ENCODE results near the gene SMYD3. TPM values are rescaled to one million over a fixed set of nuclear protein-coding genes. Genes with fewer than 3 reads are reported as not detected.

The SMYD3 gene
- total RNA-seq, 1 experiment from 2014 or later, result 25.5 TPM

- H3T11ph ChIP-seq (ENCODE audit: low read length), result no peak overlapping the region
- H3K27ac ChIP-seq (ENCODE audit: insufficient read length, low read depth, low read length), result no peak overlapping the region
- H2BK120ac ChIP-seq (ENCODE audit: low read depth, low read length, poor library complexity, severe bottlenecking), result no peak overlapping the region
- H3K27me3 Mint-ChIP-seq (ENCODE audit: low read depth), result no peaks in the 10 kb centered on the region
- H3K36me3 Mint-ChIP-seq (ENCODE audit: insufficient read depth in 1 of 3, low read depth in 3 of 3), result peaks cover 0 to 2% (median 0%) of the 10 kb centered on the region in 3 experiments; a peak in 2 of 7 replicates
- peaks cover 3% of the 10 kb centered on the region for H4K20me1 ChIP-seq (ENCODE audit: control insufficient read depth, insufficient read depth, insufficient read length)
- DNase-seq, result no peak
- H3K9me3 ChIP-seq (ENCODE audit: control insufficient read depth, low read depth, low read length), result no peaks in the 10 kb centered on the region
- H3K27me3 ChIP-seq (ENCODE audit: insufficient read depth, low read length), result no peaks in the 10 kb centered on the region
- H3K9me3 Mint-ChIP-seq, result no peaks in the 10 kb centered on the region
- no peak overlapping the region for H2AFZ ChIP-seq (ENCODE audit: low read length)
- H4K91ac ChIP-seq (ENCODE audit: insufficient read length, low read depth, low read length), result no peak overlapping the region
- no peak overlapping the region for H3K4ac ChIP-seq (ENCODE audit: low read depth, low read length)
- H3K4me2 ChIP-seq (ENCODE audit: insufficient read depth, insufficient read length, low read length), result no peak overlapping the region
- H3K9ac ChIP-seq (ENCODE audit: extremely low read depth, insufficient read length, low read length), result no peak overlapping the region
- TF ChIP-seq CTCF (conservative IDR thresholded peaks at IDR 0.05), result no peak
- no peak overlapping the region for H3K27ac Mint-ChIP-seq
- H3K79me1 ChIP-seq (ENCODE audit: insufficient read depth, low read depth, low read length, poor library complexity, severe bottlenecking), result no peaks in the 10 kb centered on the region
- H2BK20ac ChIP-seq (ENCODE audit: low read depth, low read length, poor library complexity, severe bottlenecking), result no peak overlapping the region
- H4K5ac ChIP-seq (ENCODE audit: insufficient read length, low read depth, low read length), result no peak overlapping the region
- no peaks in the 10 kb centered on the region for H3K23me2 ChIP-seq (ENCODE audit: insufficient read length, low read depth, low read length, poor library complexity, severe bottlenecking)
- no peak overlapping the region for H3K18ac ChIP-seq (ENCODE audit: insufficient read length, low read depth, low read length)
- no peak overlapping the region for H2AK5ac ChIP-seq (ENCODE audit: insufficient read length, low read length)
- H3K4me1 Mint-ChIP-seq, result 0 out of 4 replicates have a peak, but pooled peaks cover 0 to 1% of the 10 kb centered on the region in 2 experiments
- H3K56ac ChIP-seq (ENCODE audit: insufficient read length, low read depth, low read length), result no peak overlapping the region
- H4K8ac ChIP-seq (replicated peaks; ENCODE audit: insufficient read length, low read depth, low read length), result no peak overlapping the region
- H3K14ac ChIP-seq (ENCODE audit: insufficient read depth, low read length), result no peak overlapping the region
- no peak overlapping the region for H3K23ac ChIP-seq (ENCODE audit: insufficient read length, low read depth, low read length)
- no peak overlapping the region for H3K4me3 Mint-ChIP-seq
- no peak overlapping the region for H2BK15ac ChIP-seq (ENCODE audit: low read depth, low read length)
- no peaks in the 10 kb centered on the region; the same call in 1 of the 2 replicates for H3K4me1 ChIP-seq (ENCODE audit: insufficient read depth, low read length)
- H2BK5ac ChIP-seq (ENCODE audit: insufficient read length, low read length), result no peak overlapping the region
- no peak overlapping the region for H2BK12ac ChIP-seq (ENCODE audit: insufficient read length, low read depth, low read length)
- H3K79me2 ChIP-seq (ENCODE audit: insufficient read depth, low read length), result no peaks in the 10 kb centered on the region
- no CpG with 5 or more reads among the region's 3 CpGs for WGBS (ENCODE audit: extremely low coverage, insufficient read length, low lambda C conversion rate)
These were observed 294.0 kb downstream of the SMYD3 start for GRCh38 chr1:246213036-246213435.

Data from H9 (cell line).